SHP77 (cell line): ENCODE results near the gene CA4.
"Not testable (repeated sequence)": the region's sequence is repeated elsewhere in the genome, so short reads cannot be mapped to it uniquely, and the experiment has no call there.

Experiments used
- DNase-seq, 2 experiments: peaks; one replicate each; lab custom pipeline; 2025; lab: John Stamatoyannopoulos, UW

The CA4 gene

DNA sequence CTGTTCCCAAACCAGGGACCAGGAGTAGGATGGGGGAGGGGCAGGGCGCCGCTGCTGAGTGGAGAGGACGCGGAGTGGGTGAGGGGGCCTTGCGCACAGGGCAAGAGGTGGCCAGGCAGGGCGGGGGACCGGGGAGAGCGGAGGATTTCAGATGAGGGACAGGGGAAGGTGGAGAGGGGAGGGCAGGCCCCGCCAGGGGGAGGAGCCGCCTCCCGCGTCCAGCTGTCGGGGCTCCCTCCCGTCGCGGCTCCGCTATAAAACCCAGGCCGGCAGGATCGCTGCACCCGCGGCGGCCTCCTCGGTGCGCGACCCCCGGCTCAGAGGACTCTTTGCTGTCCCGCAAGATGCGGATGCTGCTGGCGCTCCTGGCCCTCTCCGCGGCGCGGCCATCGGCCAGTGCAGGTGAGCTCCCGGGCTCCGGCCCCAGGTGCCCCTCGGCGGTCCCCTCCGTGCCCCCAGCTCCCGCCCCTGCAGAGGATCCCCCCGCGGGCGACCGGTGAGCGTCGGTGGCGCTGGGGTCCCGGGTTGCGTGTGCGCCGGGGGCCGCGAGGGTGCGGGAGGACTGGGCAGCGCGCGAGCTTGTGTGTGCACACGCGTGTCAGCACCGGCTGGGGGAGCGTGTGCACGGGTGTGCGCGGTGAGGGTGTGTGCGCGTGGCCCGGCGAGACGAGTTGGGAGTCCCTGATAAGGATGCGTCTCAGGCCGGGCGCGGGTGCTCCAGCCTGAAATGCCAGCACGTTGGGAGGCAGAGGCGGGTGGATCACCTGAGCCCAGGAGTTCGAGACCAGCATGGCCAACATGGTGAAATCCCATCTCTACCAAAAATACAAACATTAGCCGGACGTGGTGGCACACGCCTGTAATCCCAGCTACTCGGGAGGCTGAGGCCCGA is at the start of gene CA4:
Gene CA4, plus strand, starts transcription at position 283 of the 892 bp plus-strand sequence. Its CDS starts 62 bp downstream, at position 345.
- no peak for DNase-seq

- not testable (repeated sequence) for DNase-seq
These were observed 49.2 kb upstream of the CA4 start for GRCh38 chr17:60100577-60100976.

DNA sequence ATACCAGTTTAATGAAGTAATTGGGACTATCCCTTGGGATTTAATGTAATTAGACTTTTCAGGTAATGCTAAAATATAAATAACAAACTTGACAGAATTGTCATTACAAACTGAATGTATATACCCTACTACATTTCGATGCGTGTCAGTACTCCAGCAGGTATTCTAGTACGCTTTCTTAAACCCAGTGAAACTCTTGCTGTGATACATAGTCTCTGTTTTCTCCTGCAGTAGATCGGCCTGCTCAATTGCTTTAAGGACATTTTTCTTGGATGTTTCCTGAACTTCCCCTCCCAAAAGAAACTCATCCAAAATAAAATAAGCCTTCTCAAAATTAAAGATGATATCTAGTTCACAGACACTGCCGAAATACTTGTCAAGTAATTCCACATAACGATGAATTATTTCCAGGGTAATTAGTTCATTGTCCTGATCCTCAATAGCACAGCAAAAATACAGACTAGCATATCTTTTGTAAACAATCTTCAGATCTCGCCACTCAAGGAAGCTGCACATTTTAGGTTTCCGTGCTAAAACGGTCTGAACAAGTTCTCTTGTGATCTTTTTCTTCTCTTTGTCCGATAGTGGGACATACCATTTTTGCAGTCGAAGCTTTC is 47.6 kb upstream of the CA4 start:
- not testable (repeated sequence) for DNase-seq

GRCh38 chr17:60102632-60103096 is 47.1 kb upstream of the CA4 start:
- DNase-seq, result no peak

GRCh38 chr17:60103957-60104356 is 45.8 kb upstream of the CA4 start:
- DNase-seq, result no peak

DNA sequence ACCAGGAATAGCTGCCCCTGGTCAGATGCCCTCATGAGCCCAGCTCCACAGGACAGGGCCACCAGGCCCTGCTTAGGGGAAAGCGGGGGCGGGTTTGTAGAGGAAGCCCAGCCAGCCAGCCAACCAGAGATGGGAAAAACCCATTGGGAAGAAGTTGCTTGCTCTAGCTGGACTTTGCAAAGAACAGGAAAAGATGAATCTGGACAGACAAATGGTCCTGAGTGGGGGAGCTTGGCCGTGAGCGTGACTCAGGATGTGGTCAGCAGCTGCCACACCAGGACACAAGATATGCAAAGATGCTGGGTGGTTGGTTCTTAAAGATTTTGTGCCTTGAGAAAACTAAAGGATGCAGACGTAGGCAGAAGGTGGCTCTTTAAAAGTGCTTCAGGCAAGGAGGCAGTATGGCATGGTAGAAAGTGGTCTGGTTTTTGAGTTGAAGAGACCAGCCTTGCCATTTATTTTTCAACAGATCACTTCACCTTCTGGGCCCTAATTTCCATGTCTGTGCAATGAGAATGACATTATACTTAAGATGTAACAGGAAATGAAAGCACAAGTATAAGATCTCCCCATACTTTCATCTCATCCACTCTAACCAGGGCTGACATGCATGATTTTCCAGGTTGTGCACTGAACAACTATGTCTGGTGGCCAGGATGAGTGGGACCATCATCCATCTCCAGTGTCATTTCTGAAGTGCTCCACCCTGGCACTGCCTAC is 43.3 kb upstream of the CA4 start:
- no peak for DNase-seq

DNA sequence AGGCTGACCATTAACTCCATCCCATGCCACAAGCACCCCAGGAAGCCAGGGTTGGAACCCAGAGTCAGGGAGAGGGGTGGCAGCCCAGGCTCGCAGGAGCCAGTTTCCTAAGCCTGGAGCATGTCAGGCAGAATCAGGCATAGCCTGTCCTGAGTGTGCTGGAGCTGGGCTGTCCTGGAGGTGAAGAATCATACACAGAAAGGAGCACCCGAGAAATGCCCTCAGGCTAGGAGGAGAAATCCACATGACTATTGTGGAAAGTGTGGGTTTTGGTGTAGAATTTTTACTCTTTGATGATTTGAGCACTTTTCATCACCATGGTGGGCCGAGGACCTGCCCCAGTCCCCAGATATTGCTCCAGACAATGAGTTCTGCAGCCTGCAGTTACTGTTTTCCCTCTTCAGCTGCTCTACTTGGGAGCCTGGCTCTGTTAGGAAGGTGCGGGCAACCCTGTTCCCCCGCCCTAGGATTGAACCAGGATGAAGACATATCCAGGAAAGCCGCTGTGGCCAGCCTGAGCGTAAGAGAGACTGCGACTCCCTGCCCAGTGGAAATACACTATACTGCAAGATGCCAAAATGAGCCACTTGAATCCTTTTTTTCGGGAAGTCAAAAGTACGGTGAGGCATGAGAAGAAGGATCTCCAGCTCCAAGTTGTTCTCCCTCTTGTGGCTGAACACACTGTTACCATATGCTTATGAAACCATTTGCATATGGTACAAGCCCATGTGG is 42.1 kb upstream of the CA4 start:
- no peak for DNase-seq

DNA sequence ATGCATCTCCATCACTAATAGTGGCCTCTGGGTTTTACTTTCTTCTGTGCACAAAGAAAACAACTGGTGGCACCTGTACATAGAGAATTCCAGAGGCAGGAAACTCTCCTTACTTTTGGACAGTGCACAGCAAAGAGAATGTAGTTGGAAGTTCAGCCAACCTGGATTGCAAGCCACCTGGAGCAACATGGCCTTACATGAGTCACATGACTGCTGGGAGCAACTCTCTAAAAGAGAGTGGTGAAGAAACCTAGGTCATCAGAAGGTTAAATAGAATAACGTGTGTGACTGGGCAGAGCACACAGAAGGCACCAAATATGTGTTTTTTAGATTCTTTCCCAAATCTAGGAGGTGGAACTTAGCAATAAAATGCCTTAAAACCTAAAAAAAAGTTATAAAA is 41.5 kb upstream of the CA4 start:
- not testable (repeated sequence) for DNase-seq

- DNase-seq, result no peak
These were observed 41.1 kb upstream of the CA4 start for GRCh38 chr17:60108712-60109111.

DNA sequence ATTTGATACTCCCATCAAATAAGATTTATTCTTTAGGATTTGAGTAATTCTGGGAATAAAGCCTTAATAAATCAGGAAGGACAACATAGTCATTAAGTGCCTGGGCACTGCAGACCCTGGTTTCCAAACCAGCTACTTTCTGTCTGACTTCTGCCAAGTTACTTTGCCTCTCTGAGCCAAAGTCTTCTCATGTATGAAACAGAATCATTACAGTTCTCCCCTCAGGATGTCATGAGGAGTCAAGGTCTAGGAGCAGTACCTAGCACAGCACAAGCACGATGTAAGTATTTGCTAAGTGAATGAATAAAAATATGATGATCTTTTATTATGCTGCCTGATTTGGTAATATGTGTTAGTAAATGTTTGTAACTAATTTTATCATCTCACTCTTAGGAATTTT is 40.6 kb upstream of the CA4 start:
- no peak for DNase-seq

- no peak for DNase-seq
These were observed 39.2 kb upstream of the CA4 start for GRCh38 chr17:60110586-60110985.

DNA sequence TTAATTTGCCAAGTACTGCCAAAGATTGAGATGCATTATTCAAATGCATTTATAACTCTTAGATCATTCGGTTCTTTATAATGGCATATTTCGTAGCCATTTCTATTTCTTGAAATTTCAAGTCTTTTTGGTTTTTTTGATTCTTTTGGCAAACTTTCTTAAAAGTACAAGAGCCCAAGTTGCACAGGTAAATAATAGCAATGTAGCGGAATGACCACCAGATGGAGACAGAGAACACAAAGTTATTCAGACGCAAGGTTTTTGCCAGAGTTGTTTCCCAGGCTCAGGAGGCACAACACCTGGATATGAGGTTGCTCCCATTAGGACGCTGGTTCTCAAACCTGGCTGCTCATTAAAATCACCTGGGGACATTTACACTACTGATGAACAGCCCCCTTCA is 38.1 kb upstream of the CA4 start:
- not testable (repeated sequence) for DNase-seq

- not testable (repeated sequence) for DNase-seq
These were observed 34.4 kb upstream of the CA4 start for GRCh38 chr17:60115364-60115763.

DNA sequence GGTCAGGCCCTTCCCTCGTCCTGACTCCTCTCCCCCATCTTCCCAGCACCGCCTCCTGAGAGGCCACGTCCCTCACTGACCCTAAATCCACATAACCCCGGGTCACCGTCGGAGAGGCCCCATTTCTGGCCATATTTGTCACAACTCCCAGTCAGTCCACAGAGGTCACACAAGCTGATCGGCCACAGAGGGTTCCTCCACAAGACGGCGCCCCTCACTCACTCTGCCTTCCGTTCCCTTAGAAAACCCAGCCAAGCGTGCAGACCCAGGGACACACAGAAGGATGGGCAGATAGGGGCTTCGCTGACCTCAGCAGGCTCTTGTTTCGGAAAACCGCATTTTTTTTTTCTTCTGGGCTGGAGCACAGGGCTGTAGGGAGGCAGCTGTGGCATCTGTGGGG is 33.6 kb upstream of the CA4 start:
- not testable (repeated sequence) for DNase-seq

GRCh38 chr17:60119162-60119561 is 30.6 kb upstream of the CA4 start:
- not testable (repeated sequence) for DNase-seq

GRCh38 chr17:60119807-60120748 is 29.7 kb upstream of the CA4 start:
- not testable (repeated sequence) for DNase-seq

- no peak for DNase-seq
These were observed 22.4 kb upstream of the CA4 start for GRCh38 chr17:60127068-60128064.

GRCh38 chr17:60128171-60128859 is 21.5 kb upstream of the CA4 start:
- DNase-seq, result no peak

DNA sequence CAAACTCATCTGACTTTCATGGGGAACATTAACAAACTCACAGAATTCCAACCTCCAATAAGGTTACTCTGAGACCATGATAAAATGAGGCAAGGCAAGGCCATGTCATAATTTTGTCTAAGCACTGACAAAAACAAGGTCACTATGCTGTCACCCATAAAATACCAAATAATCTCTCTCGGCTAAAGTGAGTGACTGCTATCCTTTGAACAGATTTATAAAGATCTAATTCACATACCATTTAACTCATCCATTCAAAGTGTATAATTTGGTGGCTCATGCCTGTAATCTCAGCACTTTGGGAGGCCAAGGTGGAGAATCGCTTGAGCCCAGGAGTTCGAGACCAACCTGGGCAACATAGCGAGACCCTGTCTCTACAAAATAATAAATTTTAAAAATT is 20.6 kb upstream of the CA4 start:
- DNase-seq, result no peak
